ENCODE measurements around the gene NKAIN2. TPM values are rescaled to one million over a fixed set of nuclear protein-coding genes. Genes with fewer than 3 reads are reported as not detected.

Gene NKAIN2
- total RNA-seq, 3 donors from 2014 or later = 0.48 to 1.8 TPM; not detected in 1

DNA sequence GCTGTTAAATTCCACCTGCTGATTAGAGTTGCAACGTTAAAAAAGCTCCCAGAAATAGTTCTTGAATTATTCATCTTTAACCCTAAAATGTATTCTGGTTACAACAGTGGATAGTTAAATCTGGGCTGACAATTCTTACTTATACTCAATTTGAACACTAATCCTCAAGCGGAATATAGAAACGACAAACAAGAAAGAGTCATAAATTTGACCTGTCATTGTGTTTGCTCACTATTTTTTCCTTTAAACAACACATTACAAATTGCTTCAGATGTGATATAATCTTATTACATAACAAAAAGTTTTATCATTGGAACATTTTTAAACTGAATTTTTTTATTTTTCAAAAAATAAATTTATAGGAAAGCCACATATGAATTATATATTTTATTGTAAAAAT lies 1054.1 kb downstream of the NKAIN2 start:
- Histone ChIP-seq H3K9me3 (no peaks in the 10 kb centered on the region), H3K36me3 (no peaks in the 10 kb centered on the region), H3K4me1 (no peaks in the 10 kb centered on the region), H3K27ac (no peak overlapping the region), H3K27me3 (no peaks in the 10 kb centered on the region), H3K4me3 (no peak overlapping the region)
- DNase-seq (ENCODE audit: low spot score in 2 of 2) = no peak
- intact Hi-C loops (cut with DNase I; ENCODE audit: low total_unique reads) = no loop called here
- TF ChIP-seq, protein P1, sequence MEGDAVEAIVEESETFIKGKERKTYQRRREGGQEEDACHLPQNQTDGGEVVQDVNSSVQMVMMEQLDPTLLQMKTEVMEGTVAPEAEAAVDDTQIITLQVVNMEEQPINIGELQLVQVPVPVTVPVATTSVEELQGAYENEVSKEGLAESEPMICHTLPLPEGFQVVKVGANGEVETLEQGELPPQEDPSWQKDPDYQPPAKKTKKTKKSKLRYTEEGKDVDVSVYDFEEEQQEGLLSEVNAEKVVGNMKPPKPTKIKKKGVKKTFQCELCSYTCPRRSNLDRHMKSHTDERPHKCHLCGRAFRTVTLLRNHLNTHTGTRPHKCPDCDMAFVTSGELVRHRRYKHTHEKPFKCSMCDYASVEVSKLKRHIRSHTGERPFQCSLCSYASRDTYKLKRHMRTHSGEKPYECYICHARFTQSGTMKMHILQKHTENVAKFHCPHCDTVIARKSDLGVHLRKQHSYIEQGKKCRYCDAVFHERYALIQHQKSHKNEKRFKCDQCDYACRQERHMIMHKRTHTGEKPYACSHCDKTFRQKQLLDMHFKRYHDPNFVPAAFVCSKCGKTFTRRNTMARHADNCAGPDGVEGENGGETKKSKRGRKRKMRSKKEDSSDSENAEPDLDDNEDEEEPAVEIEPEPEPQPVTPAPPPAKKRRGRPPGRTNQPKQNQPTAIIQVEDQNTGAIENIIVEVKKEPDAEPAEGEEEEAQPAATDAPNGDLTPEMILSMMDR (IDR thresholded peaks at IDR 0.05) = no peak
- no peak for TF ChIP-seq POLR2A (IDR thresholded peaks at IDR 0.05)
- no peak for TF ChIP-seq POLR2AphosphoS5 (IDR thresholded peaks at IDR 0.05)

DNA sequence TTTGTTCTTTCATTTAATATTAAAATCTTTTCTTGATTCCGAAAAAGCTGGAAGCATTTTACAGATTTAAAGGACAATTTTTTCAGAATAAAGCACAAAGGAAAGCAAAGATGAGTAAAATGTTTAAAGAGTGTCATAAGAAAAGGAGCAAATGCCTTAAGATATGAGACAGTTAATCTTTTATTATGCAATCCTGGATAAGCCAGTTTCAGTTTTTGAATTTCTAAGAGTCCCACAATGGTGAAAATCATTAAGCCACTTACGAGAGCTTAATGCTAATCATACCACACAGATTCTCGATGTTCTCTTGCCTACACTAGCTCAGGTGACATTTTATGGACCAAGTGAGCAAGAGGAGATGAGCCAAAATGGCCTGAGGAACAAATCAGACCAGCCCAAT lies 1054.9 kb downstream of the NKAIN2 start:
- intact Hi-C loops (cut with DNase I; ENCODE audit: low total_unique reads) = no loop called here
- Histone ChIP-seq H3K4me3 (no peak overlapping the region), H3K27me3 (no peaks in the 10 kb centered on the region), H3K9me3 (no peaks in the 10 kb centered on the region), H3K4me1 (no peaks in the 10 kb centered on the region), H3K36me3 (no peaks in the 10 kb centered on the region), H3K27ac (no peak overlapping the region)
- TF ChIP-seq POLR2AphosphoS5 (IDR thresholded peaks at IDR 0.05) (no peak), POLR2A (IDR thresholded peaks at IDR 0.05) (no peak)
- TF ChIP-seq, protein P1 (IDR thresholded peaks at IDR 0.05) = no peak
- DNase-seq (ENCODE audit: low spot score in 2 of 2) = no peak

DNA sequence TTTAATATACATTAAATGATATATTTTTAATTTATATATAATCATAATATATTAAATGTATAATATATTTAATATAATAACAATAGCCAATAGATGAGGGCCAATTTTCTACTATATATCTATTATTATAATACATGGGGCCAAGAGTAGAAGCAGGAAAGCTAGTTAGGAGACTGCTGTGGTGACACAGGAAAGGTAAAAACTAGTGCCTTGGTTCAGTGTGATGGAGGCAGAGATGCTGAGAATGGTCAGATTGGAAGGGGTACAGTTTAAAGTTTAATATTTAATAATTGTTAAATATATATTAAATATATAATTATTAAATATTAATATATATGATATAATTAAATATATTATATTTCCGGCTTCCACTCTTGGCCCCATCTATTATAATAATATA lies 1055.7 kb downstream of the NKAIN2 start:
- Histone ChIP-seq H3K27ac (no peak overlapping the region), H3K36me3 (no peaks in the 10 kb centered on the region), H3K9me3 (no peaks in the 10 kb centered on the region), H3K27me3 (no peaks in the 10 kb centered on the region), H3K4me3 (no peak overlapping the region), H3K4me1 (no peaks in the 10 kb centered on the region)
- DNase-seq (ENCODE audit: low spot score in 2 of 2) = no peak
- TF ChIP-seq, protein P1 (IDR thresholded peaks at IDR 0.05) = no peak
- TF ChIP-seq POLR2A (IDR thresholded peaks at IDR 0.05) (no peak), POLR2AphosphoS5 (IDR thresholded peaks at IDR 0.05) (no peak)
- intact Hi-C loops (cut with DNase I; ENCODE audit: low total_unique reads) = no loop called here

DNA sequence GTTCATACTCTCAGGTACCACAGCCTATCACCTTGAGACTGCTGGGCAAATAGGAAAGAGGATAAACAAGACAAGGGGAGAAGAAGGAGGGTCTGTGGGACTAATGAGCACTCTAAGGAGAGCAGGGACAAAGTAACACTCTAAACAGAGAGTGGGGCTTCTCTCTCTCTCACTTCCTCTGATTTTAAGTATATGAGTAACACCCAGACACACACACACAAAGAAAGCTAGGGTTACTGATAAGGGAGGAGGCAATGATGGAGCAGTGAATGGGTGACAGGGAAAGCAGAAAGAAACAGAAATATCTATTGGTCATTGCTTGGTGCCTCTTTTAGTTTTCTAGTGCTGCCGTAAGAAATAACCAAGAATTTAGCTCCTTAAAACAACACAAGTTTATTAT lies 1062.4 kb downstream of the NKAIN2 start:
- no peaks in the 10 kb centered on the region for H3K27me3 ChIP-seq
- H3K9me3 ChIP-seq = no peaks in the 10 kb centered on the region
- no peaks in the 10 kb centered on the region for H3K36me3 ChIP-seq
- TF ChIP-seq, protein P1 (IDR thresholded peaks at IDR 0.05) = no peak
- TF ChIP-seq POLR2A (IDR thresholded peaks at IDR 0.05) (no peak), POLR2AphosphoS5 (IDR thresholded peaks at IDR 0.05) (no peak)
- no peak overlapping the region for H3K27ac ChIP-seq
- intact Hi-C loops (cut with DNase I; ENCODE audit: low total_unique reads) = no loop called here
- no peak overlapping the region for H3K4me3 ChIP-seq
- H3K4me1 ChIP-seq = no peaks in the 10 kb centered on the region
- DNase-seq (ENCODE audit: low spot score in 2 of 2) = no peak

DNA sequence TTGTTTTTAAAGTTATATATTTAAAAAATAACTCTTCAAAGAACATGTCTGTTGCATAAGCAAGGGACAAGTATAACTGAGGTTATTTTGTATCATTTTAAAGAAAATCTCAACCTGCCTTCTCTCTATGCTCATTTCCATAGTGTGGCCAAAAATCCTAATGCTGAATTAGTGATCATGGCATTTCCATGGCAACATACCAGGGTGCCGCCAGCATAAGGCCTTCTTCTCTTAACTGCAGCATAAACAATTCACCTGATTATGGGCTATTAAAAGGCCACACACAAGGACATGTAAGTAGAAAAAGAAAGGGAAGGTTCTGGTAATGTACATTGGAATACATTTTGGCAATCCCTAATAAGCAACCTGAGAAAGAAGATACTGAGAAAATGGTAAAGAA lies 1063.5 kb downstream of the NKAIN2 start:
- no peaks in the 10 kb centered on the region for H3K9me3 ChIP-seq
- no peaks in the 10 kb centered on the region for H3K4me1 ChIP-seq
- no peak overlapping the region for H3K27ac ChIP-seq
- no peak for DNase-seq (ENCODE audit: low spot score in 2 of 2)
- no peak overlapping the region for H3K4me3 ChIP-seq
- no peak for TF ChIP-seq POLR2AphosphoS5 (IDR thresholded peaks at IDR 0.05)
- no peak for TF ChIP-seq POLR2A (IDR thresholded peaks at IDR 0.05)
- TF ChIP-seq, protein P1 (IDR thresholded peaks at IDR 0.05) = no peak
- intact Hi-C loops (cut with DNase I; ENCODE audit: low total_unique reads) = no loop called here
- no peaks in the 10 kb centered on the region for H3K36me3 ChIP-seq
- H3K27me3 ChIP-seq = no peaks in the 10 kb centered on the region

Data from breast epithelium (tissue), 4 donors.